ENCODE results near the gene NAGK. TPM values are rescaled to one million over a fixed set of nuclear protein-coding genes. Genes with fewer than 3 reads are reported as not detected.

NAGK gene
- total and polyA plus RNA-seq, 2 donors (not counting 3 experiments of a cell fraction or from before 2014, with no cell fraction given): 130 to 184 TPM

DNA sequence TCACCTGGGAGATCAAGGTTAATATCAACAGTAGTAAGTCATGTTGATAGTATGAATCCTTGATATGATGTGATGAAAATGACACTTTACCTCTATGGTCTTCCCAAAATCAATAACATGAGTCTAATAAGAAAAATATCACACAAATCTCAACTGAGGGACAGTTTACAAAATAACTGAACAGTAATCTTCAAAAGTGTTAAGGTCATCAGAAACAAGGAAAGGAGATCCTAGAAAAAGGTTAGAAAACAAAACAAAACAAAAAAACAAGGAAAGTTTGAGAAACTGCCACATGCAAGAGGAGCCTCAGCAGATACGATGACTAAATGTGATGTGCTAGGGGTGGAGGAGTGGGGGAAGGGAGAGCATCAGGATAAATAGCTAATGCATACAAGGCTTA lies 45.4 kb downstream of the NAGK start:
- no peaks in the 10 kb centered on the region for H3K4me1 ChIP-seq (ENCODE audit: control insufficient read depth, extremely low read depth, insufficient read depth, low read length)
- DNase-seq (ENCODE audit: low read depth, low spot score): no peak
- POLR2A ChIA-PET: no interaction called here
- no peaks in the 10 kb centered on the region for H4K20me1 ChIP-seq (replicated peaks; ENCODE audit: control insufficient read depth, extremely low read depth, insufficient read depth, low read length)
- no peaks in the 10 kb centered on the region for H3K9me1 ChIP-seq (replicated peaks; ENCODE audit: control insufficient read depth, extremely low read depth, insufficient read depth, low read length)
- no TSS peak for BruUV-seq (replicated peaks)
- intact Hi-C loops (cut with micrococcal nuclease): no loop called here
- H3K79me2 ChIP-seq (ENCODE audit: control insufficient read depth, insufficient read depth, low read length): no peaks in the 10 kb centered on the region
- no peak overlapping the region for H3K27ac ChIP-seq (ENCODE audit: insufficient read depth, low read depth, low read length)
- H2AFZ ChIP-seq (ENCODE audit: low read depth, low read length): no peak overlapping the region
- no peak overlapping the region for H3K4me3 ChIP-seq (replicated peaks in 1 of 3; ENCODE audit: insufficient read depth in 1 of 3, low read depth in 1 of 3, low read length in 3 of 3)
- no peak overlapping the region for H3K9ac ChIP-seq (replicated peaks; ENCODE audit: extremely low read depth, insufficient read depth, low read length)
- peaks cover 0 to 2% of the 10 kb centered on the region in 2 experiments for H3K36me3 ChIP-seq (ENCODE audit: control insufficient read depth in 2 of 2, extremely low read depth in 1 of 2, insufficient read depth in 2 of 2, low read length in 2 of 2)
- FAIRE-seq: no peak
- TF ChIP-seq GATA2 (IDR thresholded peaks at IDR 0.05; ENCODE audit: insufficient read depth, insufficient read length, low read depth, low read length) (no peak), FOS (IDR thresholded peaks at IDR 0.05; ENCODE audit: borderline replicate concordance, insufficient read depth, low read length) (no peak), POLR2A (IDR thresholded peaks at IDR 0.05; ENCODE audit: low read depth, low read length) (no peak), JUN (IDR thresholded peaks at IDR 0.05; ENCODE audit: borderline replicate concordance, insufficient read depth, insufficient read length, low read depth) (no peak), MAX (IDR thresholded peaks at IDR 0.05; ENCODE audit: insufficient read depth, insufficient read length) (no peak), POLR2AphosphoS5 (IDR thresholded peaks at IDR 0.05; ENCODE audit: insufficient read depth, low read depth, low read length) (no peak), EZH2 (IDR thresholded peaks at IDR 0.05; ENCODE audit: borderline replicate concordance, low read depth, low read length, severe bottlenecking) (no peak)
- dilution Hi-C loops (cut with MboI; ENCODE audit: extremely low pct_ligation_motif_present, low sequenced_read_pairs): no loop called here
- H3K9me3 ChIP-seq (replicated peaks; ENCODE audit: control insufficient read depth, insufficient read depth, low read length): no peaks in the 10 kb centered on the region
- no peak overlapping the region for H3K4me2 ChIP-seq (ENCODE audit: insufficient read depth, low read length)
- no peaks in the 10 kb centered on the region for H3K27me3 ChIP-seq (ENCODE audit: control insufficient read depth in 2 of 2, insufficient read depth in 2 of 2, low read length in 2 of 2)
- CTCF ChIA-PET: interaction anchor here (1.4 to 1.6 kb wide), 2 partner anchors 13 to 17 kb away, joined by 3 to 8 read pairs; no protein-coding TSS in a partner anchor

DNA sequence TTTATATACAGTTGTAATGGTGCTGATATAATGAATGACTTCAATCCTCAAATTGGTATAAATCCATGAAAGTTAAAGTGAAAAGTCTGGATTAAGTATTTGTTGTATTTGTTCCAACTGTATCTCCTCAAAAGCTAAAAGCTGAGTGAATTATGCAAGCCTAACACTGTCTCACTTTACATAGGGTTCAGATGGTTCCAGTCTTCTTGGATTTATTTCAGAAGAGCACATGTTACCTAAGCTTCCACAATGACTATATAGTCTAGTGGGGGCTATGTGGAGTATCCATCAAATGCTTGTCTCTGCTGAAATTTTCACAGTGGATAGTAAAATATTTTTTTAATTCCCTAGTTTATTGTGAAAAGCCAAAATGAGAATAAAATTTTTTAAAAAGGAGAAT lies 48.6 kb downstream of the NAGK start:
- Histone ChIP-seq H3K4me1 (ENCODE audit: control insufficient read depth, extremely low read depth, insufficient read depth, low read length) (no peaks in the 10 kb centered on the region), H3K9me3 (replicated peaks; ENCODE audit: control insufficient read depth, insufficient read depth, low read length) (no peaks in the 10 kb centered on the region), H3K4me2 (ENCODE audit: insufficient read depth, low read length) (no peak overlapping the region), H3K36me3 (ENCODE audit: control insufficient read depth in 2 of 2, extremely low read depth in 1 of 2, insufficient read depth in 2 of 2, low read length in 2 of 2) (peaks cover 0 to 5% of the 10 kb centered on the region in 2 experiments), H3K4me3 (replicated peaks in 1 of 3; ENCODE audit: insufficient read depth in 1 of 3, low read depth in 1 of 3, low read length in 3 of 3) (no peak overlapping the region), H2AFZ (ENCODE audit: low read depth, low read length) (no peak overlapping the region), H4K20me1 (replicated peaks; ENCODE audit: control insufficient read depth, extremely low read depth, insufficient read depth, low read length) (no peaks in the 10 kb centered on the region), H3K9me1 (replicated peaks; ENCODE audit: control insufficient read depth, extremely low read depth, insufficient read depth, low read length) (no peaks in the 10 kb centered on the region), H3K79me2 (ENCODE audit: control insufficient read depth, insufficient read depth, low read length) (no peaks in the 10 kb centered on the region), H3K27me3 (ENCODE audit: control insufficient read depth in 2 of 2, insufficient read depth in 2 of 2, low read length in 2 of 2) (no peaks in the 10 kb centered on the region), H3K27ac (ENCODE audit: insufficient read depth, low read depth, low read length) (no peak overlapping the region), H3K9ac (replicated peaks; ENCODE audit: extremely low read depth, insufficient read depth, low read length) (no peak overlapping the region)
- FAIRE-seq: no peak
- CTCF ChIA-PET: interaction anchor here (3.0 kb wide), 1 partner anchor 17 kb away, joined by 13 read pairs; no protein-coding TSS in a partner anchor
- TF ChIP-seq POLR2AphosphoS5 (IDR thresholded peaks at IDR 0.05; ENCODE audit: insufficient read depth, low read depth, low read length) (no peak), JUN (IDR thresholded peaks at IDR 0.05; ENCODE audit: borderline replicate concordance, insufficient read depth, insufficient read length, low read depth) (no peak)
- no TSS peak for BruUV-seq (replicated peaks)
- POLR2A ChIA-PET: no interaction called here
- intact Hi-C loops (cut with micrococcal nuclease): no loop called here
- no peak for DNase-seq (ENCODE audit: low read depth, low spot score)
- dilution Hi-C loops (cut with MboI; ENCODE audit: extremely low pct_ligation_motif_present, low sequenced_read_pairs): no loop called here
